Body of pancreas (tissue), 4 donors: Measurements from ENCODE around the gene ACACA. TPM values are rescaled to one million over a fixed set of nuclear protein-coding genes. Genes with fewer than 3 reads are reported as not detected.
"Not testable (repeated sequence)": the region's sequence is repeated elsewhere in the genome, so short reads cannot be mapped to it uniquely, and the experiment has no call there.

ENCODE experiments used
- ATAC-seq: fragments of 150-250 bp; one replicate; pipeline ENCODE4 v1.9.1; 2016
- DNase-seq, 4 donors: peaks; one replicate each; pipeline ENCODE4 v3.0.0-alpha.2; 2019
- H3K27ac ChIP-seq, 4 donors: fragments of 200-600 bp; sonication (generic); 1 replicate in 3 of 4; 2 replicates in 1 of 4; pipeline versions ENCODE4 v1.5.1 to v1.6.1; 2016 to 2019; ENCODE audit warnings: mild to moderate bottlenecking in 1 of 4, mixed read lengths in 1 of 4, moderate library complexity in 1 of 4
- H3K27me3 ChIP-seq, 2 donors: fragments of 200-600 bp; sonication (generic); one replicate each; pipeline ENCODE4 v1.6.0; 2016; ENCODE audit warnings: mild to moderate bottlenecking in 1 of 2
- H3K36me3 ChIP-seq, 2 donors: fragments of 200-600 bp; sonication (generic); replicated peaks in 1 of 2; 2 replicates each; pipeline ENCODE4 v1.5.1; 2016; ENCODE audit warnings: low read depth in 2 of 2; ENCODE audit not compliant: insufficient read depth in 1 of 2
- H3K4me1 ChIP-seq: fragments of 200-600 bp; sonication (generic); one replicate; pipeline ENCODE4 v1.6.0; 2016
- H3K4me3 ChIP-seq, 2 donors: fragments of 200-600 bp; sonication (generic); 1 replicate in 1 of 2; 2 replicates in 1 of 2; pipeline ENCODE4 v1.5.1; 2016 to 2019
- H3K9me3 ChIP-seq, 3 donors: fragments of 200-600 bp; sonication (generic); 1 replicate in 2 of 3; 2 replicates in 1 of 3; pipeline ENCODE4 v1.5.1; 2016
- POLR2A ChIP-seq, 3 donors: fragments of 450-650 bp; IDR thresholded peaks; one replicate each; pipeline ENCODE4 v1.6.1; 2016; ENCODE audit warnings: antibody characterized with exemption in 3 of 3, mild to moderate bottlenecking in 2 of 3
- whole genome bisulfite sequencing, 2 donors: methylation state at CpG; one replicate each; pipeline ENCODE4 v1.1.5; 2017; 5-methylcytosine and 5-hydroxymethylcytosine counted together
- intact Hi-C: fragments of 100-400 bp; cut with DNase I; formaldehyde crosslinking; loops from one replicate; pipeline ENCODE4 v1.15.1; 2023
- total RNA-seq, 2 donors: library from RNA; depleted of rRNA; stranded (reverse); fragments of >200 nt; gene quantifications; one replicate each; pipeline ENCODE4 v1.1.0, GENCODE V29; 2016
- TF ChIP-seq, protein P1 (sequence below), 7 experiments: fragments of 450-650 bp in 4 of 7; fragments of 200-600 bp in 3 of 7; sonication (generic) in 3 of 7; IDR thresholded peaks; one replicate each; pipeline ENCODE4 v1.5.1; 2016 to 2019; ENCODE audit warnings: antibody characterized with exemption in 7 of 7

The ACACA gene
- total RNA-seq, 2 donors from 2014 or later = 9.1 to 49.1 TPM

DNA sequence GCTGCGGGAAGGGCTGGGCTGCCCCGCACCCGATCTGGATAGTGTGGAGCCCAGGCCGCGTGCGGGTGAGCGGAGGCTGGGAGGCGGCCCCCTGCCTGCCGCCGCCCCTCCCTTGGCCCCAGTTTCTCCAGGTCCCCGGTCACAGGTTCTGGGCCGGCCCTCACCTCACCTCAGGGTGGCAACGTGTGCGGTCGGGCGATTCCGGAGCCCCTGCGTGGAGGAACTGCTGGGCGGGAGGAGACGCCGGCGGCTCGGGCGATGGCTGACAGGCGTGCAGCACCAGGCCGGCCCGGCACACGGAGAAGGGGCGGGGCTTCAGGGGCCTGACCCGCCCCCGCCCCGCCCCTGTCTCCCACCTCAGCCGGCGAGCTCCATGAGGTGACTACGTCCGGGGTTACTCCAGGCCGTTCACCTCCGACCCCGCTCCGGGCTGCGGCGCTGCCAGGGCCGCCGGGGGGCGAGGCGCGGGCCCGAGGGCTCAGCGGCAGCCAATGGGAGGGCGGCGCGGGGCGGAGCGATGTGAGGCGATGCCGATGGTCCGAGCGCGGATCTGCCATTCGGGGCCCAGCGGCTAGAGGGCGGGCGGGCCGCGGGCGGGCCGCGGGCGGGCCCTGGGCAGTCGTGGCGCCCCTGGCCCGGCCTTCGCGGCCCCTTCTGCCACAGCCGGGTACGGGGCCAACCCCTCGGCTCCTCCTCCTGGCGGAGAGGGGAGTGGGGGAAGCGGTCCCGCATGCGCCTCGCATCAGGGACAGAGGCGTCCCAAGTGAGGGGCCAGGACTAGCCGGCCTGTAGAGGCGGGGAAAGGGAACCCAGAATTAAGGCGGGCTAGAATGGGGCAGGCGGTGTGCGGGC lies 47.6 kb downstream of the ACACA start:
- peak; percentile 52 to 62 (median 60) for TF ChIP-seq POLR2A (IDR thresholded peaks at IDR 0.05)
- TF ChIP-seq, protein P1, sequence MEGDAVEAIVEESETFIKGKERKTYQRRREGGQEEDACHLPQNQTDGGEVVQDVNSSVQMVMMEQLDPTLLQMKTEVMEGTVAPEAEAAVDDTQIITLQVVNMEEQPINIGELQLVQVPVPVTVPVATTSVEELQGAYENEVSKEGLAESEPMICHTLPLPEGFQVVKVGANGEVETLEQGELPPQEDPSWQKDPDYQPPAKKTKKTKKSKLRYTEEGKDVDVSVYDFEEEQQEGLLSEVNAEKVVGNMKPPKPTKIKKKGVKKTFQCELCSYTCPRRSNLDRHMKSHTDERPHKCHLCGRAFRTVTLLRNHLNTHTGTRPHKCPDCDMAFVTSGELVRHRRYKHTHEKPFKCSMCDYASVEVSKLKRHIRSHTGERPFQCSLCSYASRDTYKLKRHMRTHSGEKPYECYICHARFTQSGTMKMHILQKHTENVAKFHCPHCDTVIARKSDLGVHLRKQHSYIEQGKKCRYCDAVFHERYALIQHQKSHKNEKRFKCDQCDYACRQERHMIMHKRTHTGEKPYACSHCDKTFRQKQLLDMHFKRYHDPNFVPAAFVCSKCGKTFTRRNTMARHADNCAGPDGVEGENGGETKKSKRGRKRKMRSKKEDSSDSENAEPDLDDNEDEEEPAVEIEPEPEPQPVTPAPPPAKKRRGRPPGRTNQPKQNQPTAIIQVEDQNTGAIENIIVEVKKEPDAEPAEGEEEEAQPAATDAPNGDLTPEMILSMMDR (IDR thresholded peaks at IDR 0.05) = peak in 6 of 7 experiments; percentile 13 to 60 (median 25)
- no peaks in the 10 kb centered on the region for H3K9me3 ChIP-seq
- ATAC-seq (peak; percentile 95), DNase-seq (peak; percentile 95 to 98 (median 96))
- peak overlapping the region; percentile 71 to 88 (median 85) for H3K27ac ChIP-seq
- intact Hi-C loops = no loop called here
- H3K4me3 ChIP-seq = peak overlapping the region; percentile 85 to 93
- no peaks in the 10 kb centered on the region for H3K36me3 ChIP-seq
- H3K4me1 ChIP-seq = peaks cover 36% of the 10 kb centered on the region
- no peaks in the 10 kb centered on the region for H3K27me3 ChIP-seq
- WGBS, 2 donors = 0% methylated on average over 66 of the region's 88 CpGs; no CpG with 5 or more reads in 1 of the 2 donors

DNA sequence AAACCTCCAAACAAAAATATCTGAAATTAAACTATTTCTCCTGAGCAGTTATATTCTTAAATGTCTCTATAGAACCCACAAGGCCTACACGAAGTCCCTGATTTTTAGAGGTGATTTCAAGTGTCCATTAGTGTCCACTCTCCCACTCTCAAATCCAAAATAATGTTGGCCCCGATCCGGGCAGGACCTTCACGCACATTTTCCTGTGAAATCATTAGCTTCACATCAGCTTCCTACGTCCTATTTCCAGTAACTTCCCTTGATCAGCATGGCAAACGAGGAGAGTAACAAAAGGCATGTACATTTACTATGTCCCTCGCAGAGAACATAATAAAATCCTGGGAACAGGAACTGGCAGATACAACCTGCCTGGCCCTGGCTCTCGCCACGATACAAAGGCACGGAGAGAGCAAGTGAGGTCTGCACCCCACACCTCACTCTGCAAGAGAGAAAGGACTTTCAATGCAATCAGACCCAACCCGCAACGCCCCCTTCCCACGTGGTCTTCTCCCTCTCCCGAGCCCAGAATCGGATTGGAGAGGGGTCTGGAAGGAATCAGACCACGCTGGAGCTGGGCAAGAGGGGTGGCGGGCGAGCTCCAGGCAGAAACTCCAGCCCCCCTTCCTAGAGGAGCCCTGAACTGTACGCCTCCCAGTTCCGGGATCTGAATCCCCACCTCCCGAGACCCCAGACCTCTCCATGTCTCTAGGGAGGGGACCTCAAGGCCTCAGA lies 48.4 kb downstream of the ACACA start:
- peak overlapping the region; percentile 68 to 88 (median 85) for H3K27ac ChIP-seq
- no peaks in the 10 kb centered on the region for H3K36me3 ChIP-seq
- peak; percentile 7 for ATAC-seq
- intact Hi-C loops = no loop called here
- 0 to 1% methylated on average over 10 to 21 of the region's 21 CpGs for WGBS, 2 donors
- H3K4me3 ChIP-seq = peak overlapping the region; percentile 85 to 93
- TF ChIP-seq, protein P1 (IDR thresholded peaks at IDR 0.05) = no peak
- peak in 1 of 3 donors; percentile 39 for TF ChIP-seq POLR2A (IDR thresholded peaks at IDR 0.05)
- no peaks in the 10 kb centered on the region for H3K27me3 ChIP-seq
- no peaks in the 10 kb centered on the region for H3K9me3 ChIP-seq
- peak; percentile 46 to 69 (median 54) for DNase-seq
- H3K4me1 ChIP-seq = peaks cover 36% of the 10 kb centered on the region

DNA sequence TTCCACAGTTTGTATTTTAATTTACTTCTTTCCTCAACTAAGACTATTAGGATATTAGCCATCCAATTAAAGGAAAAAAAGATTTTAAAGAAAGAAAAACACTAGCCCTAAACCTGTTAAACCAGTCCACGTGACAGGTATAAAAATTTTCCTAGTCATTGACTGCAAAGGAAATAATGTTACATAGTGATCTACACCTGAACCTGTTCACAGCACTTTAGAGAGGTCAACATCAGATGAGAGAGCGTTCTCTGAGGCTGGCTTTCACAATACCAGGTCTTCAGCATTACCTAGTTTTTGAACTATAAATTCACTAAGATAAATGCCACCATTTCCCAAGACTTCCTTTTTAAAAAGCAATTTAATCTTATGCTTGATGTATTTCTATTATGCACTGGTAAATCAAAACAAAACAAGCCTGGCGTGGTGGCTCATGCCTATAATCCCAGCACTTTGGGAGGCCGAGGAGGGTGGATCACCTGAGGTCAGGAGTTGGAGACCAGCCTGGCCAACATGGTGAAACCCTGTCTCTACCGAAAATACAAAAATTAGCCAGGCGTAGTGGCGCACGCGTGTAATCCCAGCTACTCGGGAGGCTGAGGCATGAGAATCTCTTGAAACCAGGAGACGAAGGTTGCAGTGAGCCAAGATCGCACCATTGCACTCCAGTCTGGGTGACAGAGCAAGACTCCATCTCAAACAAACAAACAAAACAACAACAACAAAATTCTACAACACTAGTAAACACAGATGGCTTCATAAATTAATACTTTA lies 49.7 kb downstream of the ACACA start:
- H3K36me3 ChIP-seq, intact Hi-C loops, DNase-seq, H3K9me3 ChIP-seq, H3K4me3 ChIP-seq, ATAC-seq, H3K27me3 ChIP-seq: not testable (repeated sequence)
- peaks cover 36% of the 10 kb centered on the region for H3K4me1 ChIP-seq
- WGBS, 2 donors = 74 to 79% methylated on average over 12 of the region's 12 CpGs
- H3K27ac ChIP-seq = peak overlapping the region in 2 of 4 donors; percentile 19 to 36

DNA sequence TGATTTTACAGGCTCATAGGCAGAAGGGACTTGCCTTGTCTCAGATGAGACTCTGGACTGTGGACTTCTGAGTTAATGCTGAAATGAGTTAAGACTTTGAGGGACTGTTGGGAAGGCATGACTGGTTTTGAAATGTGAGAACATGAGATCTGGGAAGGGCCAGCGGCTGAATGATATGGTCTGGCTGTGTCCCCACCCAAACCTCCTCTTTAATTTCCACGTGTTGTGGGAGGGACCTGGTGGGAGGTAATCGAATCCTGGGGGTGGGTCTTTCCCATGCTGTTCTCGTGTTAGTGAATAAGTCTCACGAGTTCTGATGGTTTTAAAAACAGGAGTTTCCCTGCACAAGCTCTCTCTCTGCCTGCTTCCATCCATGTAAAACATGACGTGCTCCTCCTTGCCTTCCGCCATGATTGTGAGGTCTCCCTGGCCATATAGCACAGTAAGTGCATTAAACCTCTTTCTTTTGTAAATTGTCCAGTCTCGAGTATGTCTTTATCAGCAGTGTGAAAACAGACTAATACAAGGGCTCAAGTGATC lies 59.7 kb downstream of the ACACA start:
- ATAC-seq, intact Hi-C loops: not testable (repeated sequence)
- 96 to 97% methylated on average over 8 of the region's 8 CpGs for WGBS, 2 donors

DNA sequence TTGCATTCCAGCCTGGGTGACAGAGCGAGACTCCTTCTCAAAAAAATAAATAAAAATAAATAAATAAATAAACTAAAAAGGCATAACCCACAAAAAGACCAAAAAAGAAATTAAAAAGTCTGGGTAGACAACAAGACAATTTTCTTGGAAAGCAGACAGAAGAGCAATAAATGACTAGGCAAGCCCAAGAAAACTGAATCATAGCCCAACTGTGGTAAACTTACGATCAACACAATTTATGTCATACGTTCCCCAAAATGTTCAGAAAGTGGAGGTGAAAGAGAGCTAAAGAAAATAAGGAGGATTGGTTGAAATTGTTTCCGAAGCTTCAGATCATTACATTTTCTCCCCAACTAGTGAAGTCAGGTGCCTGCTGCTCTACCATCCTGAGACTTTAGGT lies 62.1 kb downstream of the ACACA start:
- Histone ChIP-seq H3K27ac (no peak overlapping the region), H3K27me3 (no peaks in the 10 kb centered on the region), H3K9me3 (no peaks in the 10 kb centered on the region), H3K36me3 (no peaks in the 10 kb centered on the region), H3K4me3 (no peak overlapping the region), H3K4me1 (no peaks in the 10 kb centered on the region)
- intact Hi-C loops = no loop called here
- ATAC-seq = no peak
- DNase-seq = no peak
- TF ChIP-seq POLR2A (IDR thresholded peaks at IDR 0.05) = no peak
- TF ChIP-seq, protein P1 (IDR thresholded peaks at IDR 0.05) = no peak
- WGBS, 2 donors = 93 to 98% methylated on average over 4 of the region's 4 CpGs

More for the DNA sequence above, 59.7 kb downstream of the ACACA start:
- H3K27me3 ChIP-seq, H3K36me3 ChIP-seq, H3K4me1 ChIP-seq, H3K27ac ChIP-seq, H3K9me3 ChIP-seq, DNase-seq, H3K4me3 ChIP-seq: not testable (repeated sequence)
